Measurements from ENCODE around the gene AAK1.

Gene AAK1

DNA sequence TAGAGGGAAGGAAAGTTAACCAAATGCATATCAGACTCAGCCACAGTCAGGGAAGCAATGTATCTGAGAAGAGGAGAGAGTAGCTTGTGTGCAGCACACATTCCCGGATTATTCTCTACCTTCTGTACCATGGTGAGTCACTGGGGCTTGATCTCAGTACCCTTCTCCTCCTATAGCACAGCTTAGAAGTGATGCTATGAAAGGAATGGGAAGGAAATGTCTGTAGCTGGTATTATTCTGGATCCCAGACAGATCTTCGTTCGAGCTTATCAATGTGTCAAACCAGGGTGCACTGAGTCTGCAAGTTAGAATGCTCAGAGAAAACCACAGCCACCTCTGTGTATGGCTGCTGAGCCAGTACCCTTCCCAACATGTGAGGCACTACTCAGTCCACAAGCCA is 118.3 kb downstream of the AAK1 start:
- no peak for DNase-seq

DNA sequence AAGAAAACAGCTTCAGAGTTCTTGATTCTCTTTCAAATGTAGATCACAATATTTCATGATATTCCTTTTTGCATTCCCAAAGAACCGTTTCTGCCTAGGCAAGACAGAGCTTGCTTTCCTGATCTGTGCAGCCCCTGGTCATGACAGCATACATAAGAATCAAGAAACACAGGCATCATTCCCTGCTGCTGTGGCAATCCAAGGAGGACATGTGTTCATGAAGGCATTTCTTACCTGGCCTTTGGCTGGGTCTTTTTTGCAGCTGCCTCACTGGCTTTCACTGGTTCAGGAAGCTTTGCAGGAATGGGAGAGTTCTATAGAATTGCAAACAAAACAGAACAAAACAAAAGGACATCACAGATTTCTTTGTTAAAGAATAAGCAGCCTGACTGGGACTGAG is 118.7 kb downstream of the AAK1 start:
- DNase-seq = no peak

DNA sequence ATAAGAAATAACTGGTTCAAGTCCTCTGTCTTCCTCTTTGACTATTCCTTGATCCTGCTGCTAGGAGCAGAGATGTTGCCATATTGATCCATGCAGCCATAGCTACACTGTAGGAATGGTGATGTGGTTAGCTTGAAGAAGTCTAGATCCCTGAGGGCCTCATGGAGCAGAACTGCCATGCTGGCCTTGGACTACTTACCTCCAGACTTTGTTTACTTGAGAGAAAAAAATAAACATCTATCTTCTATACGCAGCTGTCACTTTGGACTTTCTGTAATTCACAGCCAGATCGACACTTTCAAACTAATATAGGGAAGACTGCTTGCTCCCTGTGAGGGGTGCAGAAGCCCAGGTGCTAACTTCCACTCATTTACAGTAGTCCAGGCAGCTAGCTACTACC is 121.8 kb downstream of the AAK1 start:
- DNase-seq = no peak

DNA sequence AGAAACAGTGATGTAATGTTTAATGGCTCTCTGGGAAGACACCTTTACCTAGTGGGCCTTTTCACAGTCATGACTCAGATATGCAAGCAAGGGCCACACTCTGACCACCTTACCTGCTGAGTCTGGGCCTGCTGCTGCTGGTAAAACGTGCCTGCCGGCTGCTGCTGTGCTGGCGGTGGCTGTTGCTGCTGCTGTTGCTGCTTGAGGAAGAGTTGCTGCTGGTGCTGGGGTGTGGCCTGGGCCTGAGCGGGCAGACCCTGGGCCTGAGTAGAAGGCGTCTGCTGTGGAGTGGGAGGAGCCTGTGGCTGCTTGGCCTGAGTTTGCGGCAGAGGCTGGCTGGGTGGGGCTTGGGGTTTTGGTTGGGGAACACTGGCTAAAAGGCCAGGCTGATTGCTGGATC is 124.7 kb downstream of the AAK1 start:
- no peak for DNase-seq

DNA sequence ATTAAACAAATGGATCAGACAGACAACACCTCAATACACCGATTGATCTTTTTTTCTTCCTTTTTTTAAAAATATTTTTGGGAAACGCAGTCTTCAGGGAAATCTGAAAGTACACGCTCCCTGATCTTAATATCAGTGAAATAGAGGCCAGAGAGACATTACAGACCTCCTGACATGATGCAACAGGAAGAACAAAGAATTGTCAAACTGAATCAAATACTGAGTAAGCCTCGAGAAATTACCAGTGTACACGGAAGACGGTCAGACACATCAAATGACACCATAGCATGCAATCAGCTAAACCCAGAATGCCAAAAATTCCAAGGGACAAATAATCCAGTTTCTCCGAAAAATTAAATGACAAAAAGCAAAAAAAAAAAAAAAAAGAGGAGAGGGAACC is 126.1 kb downstream of the AAK1 start:
- DNase-seq = no peak

DNA sequence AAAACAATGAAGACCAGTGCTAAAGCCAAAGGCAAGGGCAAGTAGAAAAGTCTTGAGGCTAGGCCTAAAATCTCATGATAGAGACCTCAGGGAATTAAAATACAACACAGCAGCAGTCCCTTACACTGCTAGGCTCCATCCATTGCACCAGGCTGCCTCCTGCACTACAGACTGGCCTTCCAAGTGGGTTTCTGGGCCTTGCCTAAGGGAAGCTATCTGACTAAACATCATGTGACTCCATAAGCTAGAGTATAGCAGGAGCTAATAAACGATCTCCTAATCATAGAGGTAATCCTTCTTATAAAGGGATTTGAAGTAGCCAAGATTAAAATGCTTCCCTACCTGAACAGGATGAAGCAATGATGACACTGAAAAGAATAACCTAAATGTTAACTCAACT is 128.7 kb downstream of the AAK1 start:
- DNase-seq = no peak

DNA sequence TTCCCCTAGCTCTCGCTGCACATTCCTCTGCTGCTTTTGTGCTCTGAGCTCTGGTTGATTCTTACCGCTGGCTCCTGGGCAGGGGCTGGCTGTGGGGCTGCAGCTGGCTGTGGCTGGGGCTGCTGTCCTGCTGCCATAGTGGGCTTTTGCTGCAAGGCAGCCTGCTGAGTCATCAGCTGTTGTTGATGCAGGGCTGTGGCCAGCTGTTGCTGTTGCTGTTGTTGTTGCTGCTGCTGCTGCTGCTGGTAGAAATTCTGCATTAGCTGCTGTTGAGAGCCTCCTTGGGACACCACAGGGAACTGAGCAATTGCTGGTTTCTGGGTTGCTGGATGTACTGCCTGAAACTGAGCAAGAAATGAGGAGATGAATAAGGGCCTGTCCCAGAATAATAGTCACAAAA is 129.1 kb downstream of the AAK1 start:
- DNase-seq = peak; percentile 9

DNA sequence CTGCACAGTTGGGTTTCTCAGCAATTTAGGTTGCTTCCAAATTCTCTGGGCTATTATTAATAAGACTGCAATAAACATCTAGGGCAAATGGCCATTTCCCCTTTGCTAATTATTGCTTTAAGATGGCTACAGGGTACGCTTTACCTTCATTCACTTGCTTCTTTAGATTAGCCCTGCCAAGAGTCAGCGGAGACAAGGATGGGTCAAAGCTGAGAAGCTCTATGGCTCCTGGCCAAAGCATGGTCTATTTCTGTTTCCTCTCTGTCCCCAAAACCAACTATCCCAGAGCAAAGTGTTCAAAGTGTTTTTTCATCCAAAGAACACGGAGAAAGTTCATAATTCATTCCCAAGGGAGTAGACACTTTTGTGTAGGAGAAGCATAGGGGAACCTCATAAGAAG is 131.1 kb downstream of the AAK1 start:
- DNase-seq = no peak

DNA sequence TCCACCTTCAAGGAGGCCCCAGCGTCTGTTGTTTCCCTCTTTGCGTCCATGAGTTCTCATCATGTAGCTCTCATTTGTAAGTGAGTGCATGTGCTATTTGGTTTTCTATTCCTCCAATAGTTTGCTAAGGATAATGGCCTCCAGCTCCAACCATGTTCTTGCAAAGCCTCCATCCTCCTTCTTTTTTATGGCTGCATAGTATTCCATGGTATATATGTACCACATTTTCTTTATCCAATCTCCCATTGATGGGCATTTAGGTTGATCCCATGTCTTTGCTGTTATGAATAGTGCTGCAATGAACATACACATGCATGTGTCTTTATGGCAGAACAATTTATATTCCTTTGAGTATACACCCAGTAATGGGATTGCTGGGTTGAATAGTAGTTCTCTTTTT is 133.3 kb downstream of the AAK1 start:
- DNase-seq = no peak

DNA sequence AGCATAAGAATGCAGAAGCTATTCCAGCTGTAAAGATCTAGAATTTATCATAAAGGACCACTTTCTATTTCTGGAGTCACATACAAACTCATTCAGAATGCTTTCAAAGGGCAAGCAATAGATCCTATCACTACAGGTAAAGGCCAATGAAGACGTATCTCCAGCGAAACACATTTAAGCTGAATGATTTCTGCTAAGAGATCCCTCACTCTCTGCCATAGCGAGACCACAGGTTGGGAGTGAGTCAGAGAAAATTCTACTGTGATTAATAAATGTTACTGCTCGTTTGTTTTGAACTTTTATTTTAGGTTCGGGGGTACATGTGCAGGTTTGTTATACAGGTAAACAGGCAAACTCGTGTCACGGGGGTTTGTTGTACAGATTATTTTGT is 133.8 kb downstream of the AAK1 start:
- DNase-seq = no peak

DNA sequence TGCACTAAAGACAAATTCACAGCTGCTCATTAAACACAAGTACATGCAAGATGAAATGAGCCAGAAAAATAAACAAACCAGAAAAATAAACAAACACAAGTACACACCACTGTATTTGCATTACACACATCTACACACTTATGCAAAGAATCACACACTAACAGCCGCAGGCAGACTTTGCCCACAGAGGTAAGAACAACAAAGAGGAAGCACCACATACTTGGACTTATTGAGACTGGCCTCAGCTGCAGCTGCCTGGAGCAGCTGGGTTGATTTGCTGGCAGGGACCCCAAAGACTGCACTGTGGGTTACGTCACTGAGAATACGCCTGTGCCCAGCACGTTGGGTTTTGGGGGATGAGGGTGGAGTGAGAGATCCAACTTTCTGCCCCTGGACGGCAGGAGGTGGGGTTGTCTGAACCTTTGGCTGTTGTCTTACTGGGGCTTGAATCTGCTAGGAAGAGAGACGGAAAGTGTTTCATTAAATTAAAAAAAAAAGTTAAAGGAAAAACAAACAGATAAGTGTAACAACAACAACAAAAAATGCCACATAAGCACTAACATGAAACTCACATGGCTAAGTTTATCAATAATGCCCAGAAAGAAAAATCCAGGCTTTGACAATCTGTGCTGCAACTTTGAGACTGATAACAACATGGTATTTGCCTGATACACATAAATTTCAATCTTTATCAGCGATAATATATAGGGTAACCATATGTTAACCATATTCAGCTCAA is 134.4 kb downstream of the AAK1 start:
- peak; percentile 54 for DNase-seq

DNA sequence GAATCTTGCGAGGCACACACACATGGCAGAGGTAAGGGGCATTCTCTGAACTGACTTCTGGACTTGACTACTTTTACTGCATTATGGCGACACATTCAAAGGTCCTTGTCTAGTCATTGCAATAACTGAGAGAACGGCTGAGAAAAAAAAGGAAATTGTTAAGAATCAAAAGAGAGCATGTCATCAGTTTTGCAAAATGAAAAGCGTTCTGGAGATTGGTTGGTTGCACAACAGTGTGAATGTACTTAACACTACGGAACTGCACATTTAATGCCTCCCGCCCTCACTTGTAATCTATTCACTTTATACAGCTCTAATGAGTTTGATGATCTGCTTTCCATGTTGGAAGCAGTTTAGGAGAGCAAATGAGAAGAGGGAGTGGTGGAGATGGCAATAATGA is 137.8 kb downstream of the AAK1 start:
- no peak for DNase-seq

DNA sequence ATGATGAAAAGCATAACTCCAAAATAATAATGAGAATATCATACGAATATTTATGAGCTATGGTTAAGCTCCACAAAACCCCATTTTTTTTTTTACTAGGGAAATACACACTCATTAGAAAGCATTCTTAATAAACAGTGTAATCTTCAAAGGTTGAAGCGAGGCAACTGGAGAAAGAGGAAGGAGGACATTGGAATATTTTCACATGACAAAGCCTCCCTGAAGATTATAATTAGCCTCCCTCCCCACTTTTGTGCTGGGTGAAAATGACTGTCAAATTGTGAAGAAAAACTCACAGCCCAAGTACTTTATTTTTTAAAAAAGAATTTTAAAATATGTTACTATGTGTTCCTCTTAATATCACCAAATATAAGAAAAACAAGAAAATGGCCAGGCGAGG is 142.2 kb downstream of the AAK1 start:
- DNase-seq = no peak

DNA sequence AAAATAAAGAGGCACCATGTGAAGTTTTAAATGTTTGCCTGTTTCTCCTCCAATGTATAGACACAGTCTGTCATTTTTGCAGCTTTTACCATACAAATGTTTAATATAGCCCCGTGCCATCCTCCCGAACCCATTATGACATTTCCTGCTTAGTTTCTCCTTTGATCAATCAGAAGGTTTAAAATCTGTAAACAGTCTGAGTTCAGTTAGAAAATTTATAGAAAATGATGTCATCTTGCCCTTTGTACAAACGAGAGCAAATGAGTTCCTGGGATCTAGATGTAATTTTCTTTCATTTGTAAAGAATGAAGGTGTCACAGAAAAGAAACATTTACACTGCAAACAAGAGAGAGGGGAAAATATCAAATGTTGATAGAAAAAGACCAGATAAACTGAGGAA is 143.6 kb downstream of the AAK1 start:
- DNase-seq = peak; percentile 32

DNA sequence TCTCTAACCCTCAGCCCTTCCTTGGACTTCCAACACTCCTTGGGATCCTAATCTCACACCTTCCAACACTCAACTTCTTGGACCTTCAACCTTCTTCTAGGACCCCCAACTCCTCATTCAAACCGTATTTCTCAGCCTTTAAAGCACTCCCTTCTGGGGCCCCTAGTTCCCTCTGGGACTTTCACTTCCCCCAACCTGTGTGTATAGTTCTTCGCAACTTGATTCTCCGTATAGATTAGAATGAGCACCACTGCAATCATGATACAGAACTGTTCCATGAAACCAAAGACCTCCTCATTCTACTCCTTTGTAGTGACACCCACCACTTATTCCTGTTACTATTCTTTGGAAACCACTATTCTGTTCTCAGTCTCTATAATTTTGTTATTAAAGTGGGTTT is 144.3 kb downstream of the AAK1 start:
- DNase-seq = no peak

DNA sequence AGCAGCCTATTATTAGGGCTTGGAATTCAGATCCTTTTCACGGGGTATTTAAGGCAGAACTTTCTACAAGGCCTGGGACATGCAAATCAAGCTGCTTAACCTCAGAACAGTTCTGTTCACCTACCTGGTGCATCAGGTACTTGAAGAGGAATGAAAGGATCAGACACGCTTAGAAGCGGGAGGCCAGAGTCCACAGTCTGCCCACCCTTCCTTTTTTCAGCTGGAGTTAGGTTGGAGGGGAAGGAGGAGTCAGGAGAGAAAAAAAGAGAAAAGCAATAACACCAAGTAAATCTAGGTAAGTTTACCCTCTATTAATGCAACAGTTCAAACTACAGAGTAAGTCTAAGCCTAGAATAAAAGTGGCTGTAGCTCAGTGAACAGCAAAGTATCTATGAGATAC is 147.7 kb downstream of the AAK1 start:
- no peak for DNase-seq

DNA sequence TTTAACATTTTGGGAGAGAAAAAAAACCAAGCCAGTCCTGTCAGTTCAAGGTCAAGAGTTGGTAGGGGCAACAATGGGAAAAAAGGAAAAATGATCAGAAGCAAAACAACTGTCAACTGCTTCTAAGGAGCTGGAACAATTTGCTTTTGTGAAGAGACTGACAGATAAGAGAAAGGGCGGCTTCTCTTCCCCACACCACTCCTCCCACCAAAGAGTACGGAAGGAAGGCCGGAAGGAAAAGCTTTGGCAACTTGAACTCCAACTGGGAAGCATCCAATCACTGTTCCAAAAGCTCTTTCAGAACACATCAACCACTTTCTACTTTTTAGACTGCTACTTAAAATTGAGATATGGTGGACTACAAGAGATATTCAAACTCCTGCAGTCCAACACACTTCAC is 148.5 kb downstream of the AAK1 start:
- no peak for DNase-seq

DNA sequence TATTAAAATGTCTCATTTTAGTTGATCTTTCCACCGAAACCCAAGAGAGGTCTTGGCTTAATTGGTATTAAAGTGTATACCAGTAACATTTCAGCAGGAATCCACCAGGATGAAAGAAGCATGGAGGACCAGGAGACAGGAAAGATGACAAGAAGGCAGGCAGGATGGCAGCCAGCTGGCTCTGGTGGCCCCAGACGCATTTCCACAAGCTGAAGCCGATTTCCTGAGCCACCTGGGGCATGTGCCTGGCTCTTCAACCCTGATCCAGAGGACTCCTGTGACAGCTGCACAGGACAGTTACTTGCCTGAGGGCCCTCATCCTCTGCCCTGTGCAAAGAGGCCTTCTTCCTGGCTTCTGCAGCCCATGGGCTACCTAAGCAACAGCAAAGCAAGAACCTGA is 149.4 kb downstream of the AAK1 start:
- peak; percentile 24 for DNase-seq

DNA sequence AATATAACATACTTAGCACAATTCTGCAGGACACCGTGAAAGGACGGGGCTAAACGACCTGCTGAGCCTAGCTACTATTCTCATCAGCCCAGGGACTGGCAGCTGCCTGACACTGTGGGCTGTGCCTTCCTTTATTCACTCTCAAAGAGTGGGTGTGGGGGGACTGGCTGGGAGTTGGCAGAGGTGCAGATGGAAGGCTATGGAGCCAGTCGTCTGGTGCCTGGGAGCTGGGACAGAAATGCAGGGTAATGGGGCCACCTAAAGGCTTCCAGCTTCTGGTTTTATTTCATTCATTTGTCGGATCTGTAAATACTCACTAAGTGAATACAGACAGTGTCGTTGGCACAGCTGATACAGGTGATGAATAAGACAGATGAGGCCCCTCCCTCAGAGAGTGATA is 150.3 kb downstream of the AAK1 start:
- DNase-seq = peak; percentile 76

DNA sequence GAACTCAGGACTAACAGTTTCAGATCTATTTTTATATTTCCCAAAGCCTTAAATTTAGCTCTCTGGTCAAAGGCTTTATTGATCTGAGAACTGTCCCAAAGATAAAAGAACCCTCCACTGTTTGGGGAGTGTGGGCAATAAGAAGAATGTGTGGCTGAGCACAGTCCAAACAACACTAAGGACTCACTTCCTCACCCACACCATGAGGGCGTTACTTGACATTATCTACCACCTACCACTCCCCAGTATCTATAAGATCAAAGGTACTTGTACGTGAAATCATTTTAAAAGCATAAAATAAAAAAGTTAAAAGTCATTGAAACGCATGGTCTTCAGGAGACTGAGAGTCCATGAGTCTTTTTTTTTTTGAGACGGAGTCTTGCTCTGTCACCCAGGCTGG is 151.7 kb downstream of the AAK1 start:
- DNase-seq = no peak

DNA sequence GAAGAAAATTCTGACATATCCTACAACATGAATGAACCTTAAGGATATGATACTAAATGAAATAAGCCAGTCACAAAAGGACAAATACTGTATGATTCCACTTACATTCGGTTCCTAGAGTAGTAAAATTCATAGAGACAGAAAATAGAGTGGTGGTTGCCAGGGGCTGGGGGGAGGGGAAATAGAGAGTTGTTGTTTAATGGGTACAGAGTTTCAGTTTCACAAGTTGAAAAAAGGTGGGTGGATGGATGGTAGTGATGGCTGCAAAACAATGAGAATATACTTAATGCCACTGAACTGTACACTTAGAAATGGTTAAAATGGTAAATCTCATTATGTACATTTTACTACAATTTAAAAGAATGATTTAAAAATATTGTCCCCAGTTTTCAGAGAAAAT is 153.1 kb downstream of the AAK1 start:
- DNase-seq = no peak

DNA sequence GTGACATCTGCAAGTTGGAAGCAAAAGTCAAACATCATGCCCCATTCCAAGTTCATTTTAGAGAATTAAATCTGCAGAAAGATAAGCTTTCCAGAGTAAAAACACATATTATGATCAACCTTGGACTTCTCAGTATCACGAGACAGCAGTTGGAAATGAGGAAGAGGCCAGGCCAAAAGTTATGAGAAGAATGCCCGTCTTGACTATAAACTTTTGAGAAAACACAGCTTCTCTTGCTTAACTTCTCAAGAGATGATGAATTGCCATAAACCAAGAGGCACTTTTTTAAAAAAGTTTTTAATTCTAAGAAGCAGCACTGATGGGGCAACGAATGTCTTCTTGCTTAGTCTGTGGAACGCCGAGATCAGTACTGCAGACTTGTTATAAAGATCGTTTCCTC is 153.7 kb downstream of the AAK1 start:
- no peak for DNase-seq

DNA sequence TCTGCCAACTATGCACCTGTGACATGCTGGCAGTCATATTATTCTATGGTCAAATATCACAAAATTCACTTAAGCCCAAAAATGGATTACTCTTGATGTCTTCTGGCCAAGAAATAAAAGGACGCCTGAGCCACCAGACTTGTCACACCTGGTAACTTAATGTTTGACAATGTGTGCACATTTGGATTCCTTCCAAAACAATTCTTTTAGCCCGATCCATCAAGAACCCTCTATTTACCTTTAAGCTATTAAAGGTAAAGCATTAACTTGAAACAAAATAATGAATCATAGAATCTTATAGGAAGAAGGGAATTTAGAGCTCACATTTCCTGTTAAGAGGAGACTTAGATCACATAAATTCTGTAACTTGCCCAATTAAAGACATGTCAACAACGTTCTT is 159.8 kb downstream of the AAK1 start:
- DNase-seq = peak; percentile 89

DNA sequence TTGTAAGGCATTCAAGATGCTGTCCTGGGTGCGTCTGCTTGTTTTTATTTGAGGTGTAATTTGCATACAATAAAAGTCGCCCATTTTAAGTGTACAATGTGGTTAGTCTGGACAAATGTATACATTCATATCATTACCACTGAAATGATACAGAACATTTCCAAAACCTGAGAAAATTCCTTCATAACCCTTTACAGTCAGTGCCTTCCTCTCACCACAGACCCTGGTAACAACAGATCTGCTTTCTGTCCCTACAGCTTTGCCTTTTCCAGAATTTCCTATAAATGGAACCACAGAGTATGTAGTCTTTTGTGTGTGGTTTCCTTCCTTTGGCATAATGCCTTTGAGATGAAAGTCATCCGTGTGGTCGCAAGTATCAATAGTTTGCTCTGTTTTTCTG is 160.5 kb downstream of the AAK1 start:
- DNase-seq = peak; percentile 45

DNA sequence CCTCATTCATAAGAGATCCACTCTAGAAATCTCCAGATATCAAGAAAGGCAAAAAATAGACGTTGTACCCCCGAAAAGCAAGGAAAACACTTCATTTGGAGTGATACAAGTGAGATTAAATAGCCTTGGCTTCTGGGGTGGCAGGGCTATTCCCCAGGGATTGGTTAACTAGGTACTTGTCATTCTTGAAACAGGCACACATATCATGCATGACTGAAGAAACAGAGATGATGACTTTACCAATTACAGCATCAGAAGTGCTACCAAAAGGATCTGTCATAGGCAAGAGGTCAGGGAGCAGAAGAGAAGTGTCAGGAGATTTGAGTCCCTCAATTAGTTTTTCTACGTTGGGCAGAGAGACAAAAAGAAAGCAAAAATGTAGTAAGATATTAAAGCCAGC is 161.1 kb downstream of the AAK1 start:
- DNase-seq = peak; percentile 68

DNA sequence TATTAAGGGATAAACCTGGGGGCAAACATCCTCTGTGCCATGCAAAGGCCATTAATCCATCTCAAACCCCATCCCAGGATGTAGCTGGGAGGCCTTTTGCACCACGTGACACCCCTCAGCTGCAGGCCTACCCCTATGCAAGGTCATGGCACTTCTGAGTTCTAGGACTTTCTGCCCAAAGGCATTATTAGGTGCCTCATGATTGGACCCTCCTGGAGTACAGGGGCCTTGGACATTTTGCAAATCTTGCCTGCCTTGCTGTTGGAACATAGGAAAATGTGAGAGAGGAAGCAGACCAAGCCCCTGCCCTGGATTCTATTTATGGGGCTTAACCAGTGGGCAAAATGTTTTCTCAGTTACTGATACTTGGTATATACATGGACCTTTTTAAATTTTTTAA is 162.1 kb downstream of the AAK1 start:
- no peak for DNase-seq
